ENCODE measurements around the gene WNK2. TPM values are rescaled to one million over a fixed set of nuclear protein-coding genes. Genes with fewer than 3 reads are reported as not detected.

Gene WNK2
- total RNA-seq, 1 donor from 2014 or later: 6.2 TPM

GRCh38 chr9:93177676-93178075, 6.3 kb upstream of the WNK2 start:
- H3K27me3 Mint-ChIP-seq (ENCODE audit: insufficient read depth, low read depth): peaks cover 6% of the 10 kb centered on the region
- Histone ChIP-seq H3F3A (ENCODE audit: low read depth) (no peaks in the 10 kb centered on the region), H3K4me1 (no peaks in the 10 kb centered on the region), H3K36me3 (no peaks in the 10 kb centered on the region), H3K4me3 (no peak overlapping the region), H3K4me2 (no peak overlapping the region), H2AFZ (replicated peaks) (no peak overlapping the region), H4K20me1 (ENCODE audit: low read depth) (no peaks in the 10 kb centered on the region), H3K27ac (no peak overlapping the region), H3K79me2 (ENCODE audit: low read depth) (no peaks in the 10 kb centered on the region), H3K9ac (no peak overlapping the region), H3K9me3 (ENCODE audit: low read depth) (no peaks in the 10 kb centered on the region), H3K27me3 (peaks cover 18% of the 10 kb centered on the region)
- H3K27ac Mint-ChIP-seq: no peak overlapping the region
- H3K9me3 Mint-ChIP-seq: no peaks in the 10 kb centered on the region
- H3K4me1 Mint-ChIP-seq: peaks cover 10% of the 10 kb centered on the region
- H3K36me3 Mint-ChIP-seq: no peaks in the 10 kb centered on the region
- no peak for DNase-seq (ENCODE audit: low spot score)
- H3K4me3 Mint-ChIP-seq: no peak overlapping the region
- TF ChIP-seq EZH2phosphoT487 (IDR thresholded peaks at IDR 0.05): no peak
- TF ChIP-seq CTCF (IDR thresholded peaks at IDR 0.05): no peak
- no peak for TF ChIP-seq EZH2 (IDR thresholded peaks at IDR 0.05)

- no peaks in the 10 kb centered on the region for H3K79me2 ChIP-seq (ENCODE audit: low read depth)
- Mint-ChIP-seq H3K4me3 (no peak overlapping the region), H3K36me3 (no peaks in the 10 kb centered on the region), H3K4me1 (peaks cover 5% of the 10 kb centered on the region), H3K27ac (no peak overlapping the region), H3K27me3 (ENCODE audit: insufficient read depth, low read depth) (peaks cover 16% of the 10 kb centered on the region), H3K9me3 (peaks cover 4% of the 10 kb centered on the region)
- no peak overlapping the region for H3K9ac ChIP-seq
- no peaks in the 10 kb centered on the region for H4K20me1 ChIP-seq (ENCODE audit: low read depth)
- H3K36me3 ChIP-seq: no peaks in the 10 kb centered on the region
- no peaks in the 10 kb centered on the region for H3K9me3 ChIP-seq (ENCODE audit: low read depth)
- H3K27ac ChIP-seq: no peak overlapping the region
- no peak overlapping the region for H3K4me2 ChIP-seq
- no peak overlapping the region for H3K4me3 ChIP-seq
- H3K4me1 ChIP-seq: no peaks in the 10 kb centered on the region
- H3F3A ChIP-seq (ENCODE audit: low read depth): no peaks in the 10 kb centered on the region
- peaks cover 32% of the 10 kb centered on the region for H3K27me3 ChIP-seq
- no peak for DNase-seq (ENCODE audit: low spot score)
- TF ChIP-seq CTCF (IDR thresholded peaks at IDR 0.05) (no peak), EZH2 (IDR thresholded peaks at IDR 0.05) (no peak), EZH2phosphoT487 (IDR thresholded peaks at IDR 0.05) (no peak)
- H2AFZ ChIP-seq (replicated peaks): no peak overlapping the region
Measured at GRCh38 chr9:93178851-93179786, 4.8 kb upstream of the WNK2 start.

GRCh38 chr9:93180938-93181337, 3.0 kb upstream of the WNK2 start:
- no peak for DNase-seq (ENCODE audit: low spot score)
- TF ChIP-seq EZH2phosphoT487 (IDR thresholded peaks at IDR 0.05) (no peak), CTCF (IDR thresholded peaks at IDR 0.05) (no peak), EZH2 (IDR thresholded peaks at IDR 0.05) (no peak)
- Histone ChIP-seq H3K9me3 (ENCODE audit: low read depth) (no peaks in the 10 kb centered on the region), H3K9ac (no peak overlapping the region), H3K36me3 (no peaks in the 10 kb centered on the region), H3K4me2 (no peak overlapping the region), H4K20me1 (ENCODE audit: low read depth) (peaks cover 8% of the 10 kb centered on the region), H3K27me3 (peaks cover 50% of the 10 kb centered on the region), H3K79me2 (ENCODE audit: low read depth) (no peaks in the 10 kb centered on the region), H3K27ac (no peak overlapping the region), H2AFZ (replicated peaks) (no peak overlapping the region), H3K4me3 (no peak overlapping the region), H3F3A (ENCODE audit: low read depth) (no peaks in the 10 kb centered on the region), H3K4me1 (peaks cover 3% of the 10 kb centered on the region)
- Mint-ChIP-seq H3K9me3 (peaks cover 4% of the 10 kb centered on the region), H3K4me3 (no peak overlapping the region), H3K27ac (no peak overlapping the region), H3K4me1 (peaks cover 10% of the 10 kb centered on the region), H3K36me3 (no peaks in the 10 kb centered on the region), H3K27me3 (ENCODE audit: insufficient read depth, low read depth) (peaks cover 16% of the 10 kb centered on the region)

Measured in neural progenitor cell (in vitro differentiated cells).